Bronchial epithelial cell (primary cell): ENCODE data around the gene TSPOAP1. TPM values are rescaled to one million over a fixed set of nuclear protein-coding genes. Genes with fewer than 3 reads are reported as not detected.

Experiments
- DNase-seq: peaks from one replicate; pipeline ENCODE4 v3.0.0-alpha.2; 2010; ENCODE audit warnings: low read depth
- FAIRE-seq: peaks from 2 replicates; lab custom pipeline; 2011; peaks lifted over from hg19 to GRCh38; lab: Jason Lieb, UNC
- H3K27me3 ChIP-seq: 2 replicates; pipeline ENCODE4 v1.5.1; 2011; ENCODE audit warnings: low read length; ENCODE audit not compliant: control insufficient read depth, insufficient read depth
- H3K36me3 ChIP-seq: 2 replicates; pipeline ENCODE4 v1.5.1; 2011; ENCODE audit warnings: low read length; ENCODE audit not compliant: control insufficient read depth, insufficient read depth
- H3K4me3 ChIP-seq: 2 replicates; pipeline ENCODE4 v1.5.1; 2011; ENCODE audit warnings: mild to moderate bottlenecking, low read depth, low read length, control low read depth
- CTCF ChIP-seq: IDR thresholded peaks from 2 replicates; pipeline ENCODE4 v1.5.1; 2011; ENCODE audit warnings: mild to moderate bottlenecking, moderate library complexity, low read length, control low read depth, inconsistent platforms; ENCODE audit not compliant: insufficient read depth, severe bottlenecking
- total RNA-seq: library from RNA; depleted of rRNA; stranded (reverse); fragments of >200 nt; gene quantifications from 2 replicates; pipeline ENCODE4 v1.2.1, GENCODE V29; 2014

The TSPOAP1 gene
- total RNA-seq, 1 donor from 2014 or later, result 0.53 TPM

GRCh38 chr17:58332778-58333735 is 4.5 kb upstream of the TSPOAP1 start:
- FAIRE-seq (no peak), DNase-seq (no peak)
- Histone ChIP-seq H3K36me3 (no peaks in the 10 kb centered on the region), H3K4me3 (no peak overlapping the region), H3K27me3 (no peaks in the 10 kb centered on the region)
- TF ChIP-seq CTCF, result no peak

- TF ChIP-seq CTCF, result no peak
- Histone ChIP-seq H3K27me3 (no peaks in the 10 kb centered on the region), H3K4me3 (no peak overlapping the region), H3K36me3 (no peaks in the 10 kb centered on the region)
- DNase-seq, result no peak
- no peak for FAIRE-seq
Measured at GRCh38 chr17:58331815-58332777, 3.5 kb upstream of the TSPOAP1 start.

GRCh38 chr17:58330997-58331814 is 2.6 kb upstream of the TSPOAP1 start:
- FAIRE-seq, result no peak
- no peaks in the 10 kb centered on the region for H3K27me3 ChIP-seq
- no peak overlapping the region for H3K4me3 ChIP-seq
- TF ChIP-seq CTCF, result no peak
- DNase-seq, result no peak
- no peaks in the 10 kb centered on the region for H3K36me3 ChIP-seq

GRCh38 chr17:58330538-58330996 is 2.0 kb upstream of the TSPOAP1 start:
- FAIRE-seq, result no peak
- DNase-seq, result no peak
- TF ChIP-seq CTCF, result no peak
- Histone ChIP-seq H3K4me3 (no peak overlapping the region), H3K27me3 (peaks cover 4% of the 10 kb centered on the region), H3K36me3 (no peaks in the 10 kb centered on the region)
